Panc1 (cell line): ENCODE data around the gene USP32. TPM values are rescaled to one million over a fixed set of nuclear protein-coding genes. Genes with fewer than 3 reads are reported as not detected.
"Not testable (repeated sequence)": the region's sequence is repeated elsewhere in the genome, so short reads cannot be mapped to it uniquely, and the experiment has no call there.

Experiments used
- ATAC-seq: fragments of 200-7000 bp; cut with Tn5 transposase; 2 replicates; pipeline ENCODE4 v1.9.1; 2020; ENCODE audit warnings: mild to moderate bottlenecking, moderate library complexity
- BruUV-seq: library from RNA; stranded (reverse); fragments of 400-500 nt; replicated peaks from 2 replicates; lab custom pipeline; 2021; lab: Mats Ljungman, UMichigan
- CTCF ChIA-PET: fragments of 300-600 bp; sonication (Branson Sonifier 250); formaldehyde crosslinking; loops from one replicate; lab custom pipeline; 2022; ENCODE audit warnings: antibody characterized with exemption; lab: Charles Lee
- POLR2A ChIA-PET: fragments of 300-600 bp; sonication (Branson Sonifier 250); formaldehyde crosslinking; loops from one replicate; lab custom pipeline; 2022; ENCODE audit warnings: antibody characterized with exemption; lab: Charles Lee
- DNase-seq: peaks from one replicate; pipeline ENCODE4 v3.0.0-alpha.2; 2010; ENCODE audit warnings: low read depth, low spot score
- H3K27ac ChIP-seq: 2 replicates; pipeline ENCODE4 v1.5.1; 2011; ENCODE audit warnings: mild to moderate bottlenecking, low read length, inconsistent platforms
- H3K27me3 ChIP-seq: fragments of 200-500 bp; sonication (Bioruptor generic); 2 replicates; pipeline ENCODE4 v1.6.0; 2014; ENCODE audit warnings: low read length, inconsistent platforms; ENCODE audit not compliant: control insufficient read depth, insufficient read depth
- H3K36me3 ChIP-seq: fragments of 200-500 bp; sonication (Bioruptor generic); 2 replicates; pipeline ENCODE4 v1.5.1; 2014; ENCODE audit warnings: inconsistent platforms, mild to moderate bottlenecking, low read length, moderate library complexity; ENCODE audit not compliant: control insufficient read depth, insufficient read depth
- H3K4me1 ChIP-seq: 2 replicates; pipeline ENCODE4 v1.5.1; 2011; ENCODE audit warnings: inconsistent platforms, mild to moderate bottlenecking, low read length, moderate library complexity; ENCODE audit not compliant: control insufficient read depth, insufficient read depth
- H3K4me3 ChIP-seq, 2 experiments: 2 replicates each; pipeline ENCODE4 v1.5.1; 2011 to 2012; ENCODE audit warnings: low read depth in 2 of 2, low read length in 2 of 2, mild to moderate bottlenecking in 2 of 2, inconsistent platforms in 1 of 2, moderate library complexity in 1 of 2
- H3K9me3 ChIP-seq: fragments of 200-500 bp; sonication (Bioruptor generic); 2 replicates; pipeline ENCODE4 v1.5.1; 2014; ENCODE audit warnings: low read depth, mild to moderate bottlenecking, inconsistent platforms, low read length, moderate library complexity; ENCODE audit not compliant: control insufficient read depth, insufficient read depth
- in situ Hi-C: cut with HindIII; loops from 2 replicates; pipeline ENCODE4 v1.10.0; 2016; ENCODE audit warnings: low sequenced_read_pairs, low pct_unique_long_range_greater_than_20kb
- intact Hi-C: fragments of 100-400 bp; cut with micrococcal nuclease; formaldehyde crosslinking; loops from one replicate; pipeline ENCODE4 v1.10.0; 2022; ENCODE audit not compliant: unreplicated experiment
- total RNA-seq: library from RNA; stranded (reverse); gene quantifications from one replicate; pipeline ENCODE4 v1.2.1, GENCODE V29; 2021; ENCODE audit not compliant: unreplicated experiment
- TF ChIP-seq, protein P1 (sequence below): fragments of 450-650 bp; IDR thresholded peaks from 2 replicates; pipeline ENCODE4 v1.5.1; 2017; ENCODE audit warnings: mild to moderate bottlenecking
- TF ChIP-seq, protein P2 (sequence below), 2 experiments: IDR thresholded peaks; 2 replicates each; pipeline ENCODE4 v1.6.1; 2011 to 2012; ENCODE audit warnings: low read depth in 2 of 2, control low read depth in 1 of 2, low read length in 1 of 2, mild to moderate bottlenecking in 1 of 2, moderate library complexity in 1 of 2; ENCODE audit not compliant: insufficient read depth in 1 of 2

The USP32 gene
- total RNA-seq, 1 experiment from 2014 or later, result 45.5 TPM

DNA sequence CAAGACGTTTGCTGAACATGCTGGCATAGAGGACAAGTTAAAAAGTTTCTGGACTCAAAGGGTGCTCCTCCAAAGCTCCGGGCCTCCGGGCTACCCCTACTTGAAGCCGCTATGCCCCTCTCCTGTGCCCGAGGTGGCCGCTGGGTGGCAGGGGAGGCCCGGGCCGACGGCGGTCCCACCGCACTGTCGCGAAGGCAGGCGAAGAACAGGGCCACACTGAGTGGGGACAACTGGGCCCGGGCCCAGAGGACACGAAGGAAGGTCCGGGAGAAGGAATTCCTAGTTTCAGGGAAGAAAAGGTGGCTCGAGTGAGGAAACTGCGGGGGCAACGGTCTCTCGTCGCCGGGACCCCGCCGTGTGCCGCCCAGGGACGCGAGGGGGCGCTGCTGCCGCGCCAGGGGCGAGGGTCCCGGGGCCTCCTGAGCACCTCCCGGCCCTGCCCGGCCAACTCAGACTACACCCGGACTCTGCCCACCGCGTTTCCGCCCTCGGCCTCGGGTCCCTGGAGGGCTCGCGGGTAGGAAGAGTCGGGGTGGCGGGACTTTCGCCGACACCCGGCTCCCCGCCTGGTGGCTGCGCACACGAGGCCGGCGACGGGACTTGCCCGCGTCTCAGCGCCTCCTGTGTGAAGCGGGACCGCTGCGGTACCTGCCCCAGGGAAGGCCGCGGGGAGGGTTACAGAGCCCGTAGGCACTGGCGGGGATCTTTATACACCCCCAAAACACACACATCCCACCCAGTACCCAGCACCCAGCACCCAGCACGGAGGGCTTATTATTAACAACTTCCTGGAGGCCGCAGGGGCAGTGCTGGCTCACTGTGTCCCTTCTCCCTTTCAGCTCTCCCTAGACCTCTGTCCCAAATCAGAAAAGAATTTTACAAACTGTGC, 29.6 kb upstream of the USP32 start:
- in situ Hi-C loops (no loop called here), intact Hi-C loops (loop anchor here (10.0 kb wide), 1 partner anchor 317 kb away; no protein-coding TSS in a partner anchor)
- Histone ChIP-seq H3K4me1 (peaks cover 3% of the 10 kb centered on the region; the same call in 1 of the 2 replicates), H3K27ac (peak overlapping the region; percentile 48; the same call in 1 of the 2 replicates), H3K4me3 (peak overlapping the region; percentile 35 to 40), H3K27me3 (no peaks in the 10 kb centered on the region), H3K9me3 (no peaks in the 10 kb centered on the region), H3K36me3 (no peaks in the 10 kb centered on the region)
- ATAC-seq (peak; percentile 98), DNase-seq (peak; percentile 12)
- CTCF ChIA-PET, result interaction anchor here (0.6 kb wide), 1 partner anchor 219 kb away, joined by 6 read pairs; no protein-coding TSS in a partner anchor
- TF ChIP-seq, protein P1, sequence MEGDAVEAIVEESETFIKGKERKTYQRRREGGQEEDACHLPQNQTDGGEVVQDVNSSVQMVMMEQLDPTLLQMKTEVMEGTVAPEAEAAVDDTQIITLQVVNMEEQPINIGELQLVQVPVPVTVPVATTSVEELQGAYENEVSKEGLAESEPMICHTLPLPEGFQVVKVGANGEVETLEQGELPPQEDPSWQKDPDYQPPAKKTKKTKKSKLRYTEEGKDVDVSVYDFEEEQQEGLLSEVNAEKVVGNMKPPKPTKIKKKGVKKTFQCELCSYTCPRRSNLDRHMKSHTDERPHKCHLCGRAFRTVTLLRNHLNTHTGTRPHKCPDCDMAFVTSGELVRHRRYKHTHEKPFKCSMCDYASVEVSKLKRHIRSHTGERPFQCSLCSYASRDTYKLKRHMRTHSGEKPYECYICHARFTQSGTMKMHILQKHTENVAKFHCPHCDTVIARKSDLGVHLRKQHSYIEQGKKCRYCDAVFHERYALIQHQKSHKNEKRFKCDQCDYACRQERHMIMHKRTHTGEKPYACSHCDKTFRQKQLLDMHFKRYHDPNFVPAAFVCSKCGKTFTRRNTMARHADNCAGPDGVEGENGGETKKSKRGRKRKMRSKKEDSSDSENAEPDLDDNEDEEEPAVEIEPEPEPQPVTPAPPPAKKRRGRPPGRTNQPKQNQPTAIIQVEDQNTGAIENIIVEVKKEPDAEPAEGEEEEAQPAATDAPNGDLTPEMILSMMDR, result peak; percentile 97
- TF ChIP-seq, protein P2, sequence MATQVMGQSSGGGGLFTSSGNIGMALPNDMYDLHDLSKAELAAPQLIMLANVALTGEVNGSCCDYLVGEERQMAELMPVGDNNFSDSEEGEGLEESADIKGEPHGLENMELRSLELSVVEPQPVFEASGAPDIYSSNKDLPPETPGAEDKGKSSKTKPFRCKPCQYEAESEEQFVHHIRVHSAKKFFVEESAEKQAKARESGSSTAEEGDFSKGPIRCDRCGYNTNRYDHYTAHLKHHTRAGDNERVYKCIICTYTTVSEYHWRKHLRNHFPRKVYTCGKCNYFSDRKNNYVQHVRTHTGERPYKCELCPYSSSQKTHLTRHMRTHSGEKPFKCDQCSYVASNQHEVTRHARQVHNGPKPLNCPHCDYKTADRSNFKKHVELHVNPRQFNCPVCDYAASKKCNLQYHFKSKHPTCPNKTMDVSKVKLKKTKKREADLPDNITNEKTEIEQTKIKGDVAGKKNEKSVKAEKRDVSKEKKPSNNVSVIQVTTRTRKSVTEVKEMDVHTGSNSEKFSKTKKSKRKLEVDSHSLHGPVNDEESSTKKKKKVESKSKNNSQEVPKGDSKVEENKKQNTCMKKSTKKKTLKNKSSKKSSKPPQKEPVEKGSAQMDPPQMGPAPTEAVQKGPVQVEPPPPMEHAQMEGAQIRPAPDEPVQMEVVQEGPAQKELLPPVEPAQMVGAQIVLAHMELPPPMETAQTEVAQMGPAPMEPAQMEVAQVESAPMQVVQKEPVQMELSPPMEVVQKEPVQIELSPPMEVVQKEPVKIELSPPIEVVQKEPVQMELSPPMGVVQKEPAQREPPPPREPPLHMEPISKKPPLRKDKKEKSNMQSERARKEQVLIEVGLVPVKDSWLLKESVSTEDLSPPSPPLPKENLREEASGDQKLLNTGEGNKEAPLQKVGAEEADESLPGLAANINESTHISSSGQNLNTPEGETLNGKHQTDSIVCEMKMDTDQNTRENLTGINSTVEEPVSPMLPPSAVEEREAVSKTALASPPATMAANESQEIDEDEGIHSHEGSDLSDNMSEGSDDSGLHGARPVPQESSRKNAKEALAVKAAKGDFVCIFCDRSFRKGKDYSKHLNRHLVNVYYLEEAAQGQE (IDR thresholded peaks at IDR 0.05; ENCODE audit: insufficient read depth in 1 of 2, low read depth in 2 of 2, low read length in 1 of 2), result no peak
- BruUV-seq, result no TSS peak
- POLR2A ChIA-PET, result no interaction called here

DNA sequence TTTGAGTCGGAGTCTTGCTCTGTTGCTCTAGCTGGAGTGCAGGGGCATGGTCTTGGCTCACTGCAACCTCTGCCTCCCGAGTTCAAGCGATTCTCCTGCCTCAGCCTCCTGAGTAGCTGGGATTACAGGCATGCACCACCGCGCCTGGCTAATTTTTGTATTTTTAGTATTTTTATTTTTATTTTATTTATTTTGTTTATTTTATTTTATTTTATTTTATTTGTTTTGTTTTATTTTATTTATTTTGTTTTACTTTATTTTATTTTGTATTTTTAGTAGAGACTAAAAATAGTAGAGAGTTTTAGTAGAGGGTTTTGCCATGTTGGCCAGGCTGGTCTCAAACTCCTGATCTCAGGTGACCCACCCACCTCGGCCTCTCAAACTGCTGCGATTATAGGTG, 27.9 kb upstream of the USP32 start:
- not testable (repeated sequence) for ATAC-seq, BruUV-seq

DNA sequence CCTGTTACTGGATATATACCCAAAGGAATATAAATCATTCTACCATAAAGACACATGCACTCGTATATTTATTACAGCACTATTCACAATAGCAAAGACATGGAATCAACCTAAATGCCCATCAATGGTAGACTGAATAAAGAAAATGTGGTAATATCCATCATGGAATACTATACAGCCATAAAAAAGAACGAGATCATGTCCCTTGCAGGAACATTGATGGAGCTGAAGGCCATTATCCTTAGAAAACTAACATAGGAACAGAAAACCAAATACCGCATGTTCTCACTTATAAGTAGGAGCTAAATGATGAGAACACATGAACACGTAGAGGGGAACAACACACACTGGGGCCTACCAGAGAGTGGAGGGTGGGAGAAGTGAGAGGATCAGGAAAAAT, 27.1 kb upstream of the USP32 start:
- H3K9me3 ChIP-seq, BruUV-seq, ATAC-seq, H3K4me1 ChIP-seq, H3K36me3 ChIP-seq, in situ Hi-C loops, DNase-seq, H3K4me3 ChIP-seq, H3K27me3 ChIP-seq, POLR2A ChIA-PET, intact Hi-C loops, H3K27ac ChIP-seq: not testable (repeated sequence)
- CTCF ChIA-PET, result interaction anchor here (0.6 kb wide), 1 partner anchor 9 kb away, joined by 3 read pairs; no protein-coding TSS in a partner anchor

More for the DNA sequence above, 27.9 kb upstream of the USP32 start:
- H3K4me3 ChIP-seq, H3K27me3 ChIP-seq, H3K36me3 ChIP-seq, CTCF ChIA-PET, POLR2A ChIA-PET, H3K4me1 ChIP-seq, H3K27ac ChIP-seq, DNase-seq, H3K9me3 ChIP-seq, in situ Hi-C loops: not testable (repeated sequence)
- intact Hi-C loops, result loop anchor here (10.0 kb wide), 1 partner anchor 315 kb away; no protein-coding TSS in a partner anchor
